SK-N-SH (cell line): ENCODE results near the gene PSMB11. TPM values are rescaled to one million over a fixed set of nuclear protein-coding genes. Genes with fewer than 3 reads are reported as not detected.

Source experiments
- CTCF ChIA-PET: fragments of 300-600, 350-600 bp; formaldehyde crosslinking; extraction: SDS; loops from one replicate; lab custom pipeline; 2021; lab: Yijun Ruan, JAX
- POLR2A ChIA-PET: fragments of 350-600 bp; sonication (Branson Sonifier 250); formaldehyde crosslinking; extraction: SDS; loops from one replicate; lab custom pipeline; 2020; ENCODE audit warnings: antibody characterized with exemption, inconsistent platforms; lab: Yijun Ruan, JAX
- DNase-seq: peaks from one replicate; pipeline ENCODE4 v3.0.0; 2012
- H2AFZ ChIP-seq: fragments of 200-600 bp; sonication (generic); 2 replicates; pipeline ENCODE4 v1.8.1; 2016; ENCODE audit warnings: antibody characterized with exemption, mild to moderate bottlenecking, low read depth
- H3F3A ChIP-seq: fragments of 200-600 bp; sonication (generic); replicated peaks from 2 replicates; pipeline ENCODE3; 2016; ENCODE audit warnings: antibody characterized with exemption, mild to moderate bottlenecking; ENCODE audit not compliant: insufficient read depth
- H3K27ac ChIP-seq, 2 experiments: fragments of 200-500 bp in 1 of 2; fragments of 200-600 bp in 1 of 2; sonication (Bioruptor generic) in 1 of 2; sonication (generic), shearing (Covaris generic) in 1 of 2; 2 replicates each; pipeline versions ENCODE4 v1.5.1 to v1.6.1; 2014 to 2016; ENCODE audit warnings: low read depth in 2 of 2, inconsistent platforms in 1 of 2, low read length in 1 of 2, mild to moderate bottlenecking in 1 of 2, mixed read lengths in 1 of 2
- H3K27me3 ChIP-seq: fragments of 200-600 bp; sonication (generic), shearing (Covaris generic); 2 replicates; pipeline ENCODE4 v1.6.1; 2016; ENCODE audit warnings: mixed run types; ENCODE audit not compliant: insufficient read depth
- H3K36me3 ChIP-seq, 2 experiments: fragments of 200-500 bp in 1 of 2; fragments of 200-600 bp in 1 of 2; sonication (Bioruptor generic) in 1 of 2; sonication (generic) in 1 of 2; replicated peaks in 1 of 2; 2 replicates each; pipeline versions ENCODE3 to v1.5.1; 2014 to 2016; ENCODE audit warnings: low read length in 1 of 2, mild to moderate bottlenecking in 1 of 2; ENCODE audit not compliant: insufficient read depth in 2 of 2, control insufficient read depth in 1 of 2
- H3K4me1 ChIP-seq, 2 experiments: fragments of 200-500 bp in 1 of 2; fragments of 200-600 bp in 1 of 2; sonication (Bioruptor generic) in 1 of 2; sonication (generic), shearing (Covaris generic) in 1 of 2; 2 replicates each; pipeline versions ENCODE4 v1.5.1 to v1.6.1; 2014 to 2016; ENCODE audit warnings: low read depth in 1 of 2, low read length in 1 of 2, mixed run types in 1 of 2; ENCODE audit not compliant: insufficient read depth in 2 of 2, control insufficient read depth in 1 of 2
- H3K4me2 ChIP-seq: fragments of 200-600 bp; sonication (generic), shearing (Covaris generic); 2 replicates; pipeline ENCODE4 v1.6.1; 2017; ENCODE audit warnings: mixed run types
- H3K4me3 ChIP-seq, 2 experiments: fragments of 200-500 bp in 1 of 2; fragments of 200-600 bp in 1 of 2; sonication (Bioruptor generic) in 1 of 2; sonication (generic), shearing (Covaris generic) in 1 of 2; 2 replicates each; pipeline versions ENCODE4 v1.5.1 to v1.8.1; 2014 to 2016; ENCODE audit warnings: low read depth in 2 of 2, inconsistent platforms in 1 of 2, low read length in 1 of 2, mild to moderate bottlenecking in 1 of 2, mixed read lengths in 1 of 2, moderate library complexity in 1 of 2
- H3K79me2 ChIP-seq: fragments of 200-600 bp; sonication (generic); 2 replicates; pipeline ENCODE4 v1.8.1; 2017; ENCODE audit warnings: mild to moderate bottlenecking; ENCODE audit not compliant: insufficient read depth
- H3K9ac ChIP-seq: fragments of 200-600 bp; sonication (generic); 2 replicates; pipeline ENCODE4 v1.6.1; 2017; ENCODE audit warnings: mixed run types
- H3K9me2 ChIP-seq: fragments of 200-600 bp; sonication (generic); 2 replicates; pipeline ENCODE4 v1.6.1; 2017; ENCODE audit warnings: mixed run types
- H3K9me3 ChIP-seq: fragments of 200-600 bp; sonication (generic); 2 replicates; pipeline ENCODE4 v1.6.1; 2017; ENCODE audit warnings: mixed run types, mild to moderate bottlenecking, moderate library complexity
- H4K20me1 ChIP-seq: fragments of 200-600 bp; sonication (generic); 2 replicates; pipeline ENCODE4 v1.6.1; 2017; ENCODE audit warnings: mild to moderate bottlenecking, mixed run types; ENCODE audit not compliant: insufficient read depth
- CHD2 ChIP-seq: fragments of 150-350 bp; IDR thresholded peaks from 2 replicates; pipeline ENCODE4 v1.6.1; 2018; ENCODE audit warnings: low read length; ENCODE audit not compliant: partially characterized antibody
- EZH2phosphoT487 ChIP-seq: fragments of 200-600 bp; sonication (generic); IDR thresholded peaks from 2 replicates; pipeline ENCODE4 v1.6.1; 2017; ENCODE audit warnings: low read depth, mixed run types, mild to moderate bottlenecking, antibody characterized with exemption, moderate library complexity, borderline replicate concordance
- FOSL2 ChIP-seq: IDR thresholded peaks from 2 replicates; pipeline ENCODE4 v1.4.0; 2012; ENCODE audit warnings: low read depth, mild to moderate bottlenecking, moderate library complexity, borderline replicate concordance
- MEF2A ChIP-seq: IDR thresholded peaks from 2 replicates; pipeline ENCODE4 v1.4.0; 2012; ENCODE audit warnings: low read depth, borderline replicate concordance
- MXI1 ChIP-seq: IDR thresholded peaks from 2 replicates; pipeline ENCODE4 v1.6.1; 2012; ENCODE audit warnings: mild to moderate bottlenecking, low read depth, low read length, improper control_type of control experiment
- RAD21 ChIP-seq: IDR thresholded peaks from 2 replicates; pipeline ENCODE4 v1.6.1; 2012; ENCODE audit warnings: mild to moderate bottlenecking, low read length
- RCOR1 ChIP-seq: fragments of 150-350 bp; IDR thresholded peaks from 2 replicates; pipeline ENCODE4 v1.6.1; 2017; ENCODE audit warnings: antibody characterized with exemption, low read length
- RFX5 ChIP-seq: IDR thresholded peaks from 2 replicates; pipeline ENCODE4 v1.6.1; 2012; ENCODE audit warnings: mild to moderate bottlenecking, improper control_type of control experiment, low read length
- SIN3A ChIP-seq: IDR thresholded peaks from 2 replicates; pipeline ENCODE4 v1.6.1; 2012; ENCODE audit warnings: low read depth, mild to moderate bottlenecking, low read length, moderate library complexity, borderline replicate concordance
- SMC3 ChIP-seq: IDR thresholded peaks from 2 replicates; pipeline ENCODE4 v1.6.1; 2012; ENCODE audit warnings: low read depth, low read length, improper control_type of control experiment
- TCF12 ChIP-seq: IDR thresholded peaks from 2 replicates; pipeline ENCODE4 v1.4.0; 2012
- YY1 ChIP-seq: IDR thresholded peaks from 2 replicates; pipeline ENCODE4 v1.4.0; 2012; ENCODE audit warnings: low read depth, mild to moderate bottlenecking
- WGBS: methylation state at CpG from one replicate; pipeline ENCODE4 v1.1.6; 2017; ENCODE audit warnings: low lambda C conversion rate; 5-methylcytosine and 5-hydroxymethylcytosine counted together
- polyA plus RNA-seq, 3 experiments: library from polyadenylated mRNA; depleted of rRNA; stranded (reverse); fragments of >200 nt; gene quantifications; 2 replicates each; pipeline ENCODE4 v1.2.3, GENCODE V29; 2012
- TF ChIP-seq, protein P1 (sequence below): fragments of 200-600 bp; sonication (generic); IDR thresholded peaks from 2 replicates; pipeline ENCODE4 v1.6.1; 2017; ENCODE audit warnings: antibody characterized with exemption, mild to moderate bottlenecking, moderate library complexity
- TF ChIP-seq, protein P2 (sequence below): IDR thresholded peaks from 2 replicates; pipeline ENCODE4 v1.4.0; 2012; ENCODE audit warnings: low read depth
- TF ChIP-seq, protein P3 (sequence below): IDR thresholded peaks from 2 replicates; pipeline ENCODE4 v1.4.0; 2012; ENCODE audit warnings: low read depth, borderline replicate concordance
- TF ChIP-seq, protein P4 (sequence below): fragments of 150-350 bp; IDR thresholded peaks from 2 replicates; pipeline ENCODE4 v1.6.1; 2017; ENCODE audit warnings: antibody characterized with exemption, low read length, low read depth, borderline replicate concordance
- TF ChIP-seq, protein P5 (sequence below): IDR thresholded peaks from 2 replicates; pipeline ENCODE4; 2012

Gene PSMB11
- polyA plus RNA-seq, 1 of the 3 experiments (the other 2 are of a cell fraction): not detected

DNA sequence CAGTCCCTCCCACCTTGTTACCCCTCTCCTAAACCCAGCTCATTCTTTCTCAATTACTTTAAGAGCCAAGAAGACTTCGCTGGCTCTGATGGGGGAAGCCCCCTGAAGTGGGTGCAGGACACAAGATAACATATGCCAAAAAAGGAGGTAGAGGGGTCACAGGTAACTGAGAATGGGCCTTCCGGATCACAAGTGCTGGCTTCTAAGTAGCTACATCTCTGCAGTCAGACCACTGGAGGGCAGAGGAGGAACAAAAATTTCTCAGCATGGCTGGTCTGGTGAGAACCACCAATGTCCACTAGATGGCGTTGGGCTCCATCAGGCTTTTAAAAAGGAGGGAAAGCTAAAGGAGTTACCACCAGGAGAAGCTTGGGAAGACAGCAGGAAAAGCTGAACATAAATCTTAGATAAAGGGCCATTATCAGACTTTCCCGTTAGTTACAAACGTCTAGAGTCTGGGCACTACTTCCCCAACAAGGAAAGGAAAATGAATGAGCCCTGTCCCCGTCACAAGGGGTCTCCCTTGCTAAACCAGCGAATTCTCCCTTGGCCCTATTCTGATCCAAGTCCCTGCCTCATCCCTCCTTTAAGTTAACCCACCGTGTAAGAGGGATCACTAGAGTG, 26.9 kb downstream of the PSMB11 start:
- peak; percentile 89 for DNase-seq
- peaks cover 39% of the 10 kb centered on the region for H4K20me1 ChIP-seq
- H3K4me3 ChIP-seq: peak overlapping the region in 1 of 2 experiments; percentile 50; a peak in 1 of 4 replicates
- H3K9ac ChIP-seq: no peak overlapping the region
- H2AFZ ChIP-seq: no peak overlapping the region
- ChIA-PET CTCF (interaction anchor here (0.5 to 33.1 kb wide), 52 partner anchors 10 to 226 kb away, joined by 3 to 1566 read pairs (median 5); partner anchors contain the start of genes ACIN1, AJUBA, C14orf119 and CDH24), POLR2A (interaction anchor here (0.8 to 1.8 kb wide), 4 partner anchors 10 to 83 kb away, joined by 3 to 11 read pairs (median 5); partner anchors contain the start of genes ACIN1 and C14orf119)
- H3K27me3 ChIP-seq: no peaks in the 10 kb centered on the region
- H3F3A ChIP-seq: peaks cover 34% of the 10 kb centered on the region
- peak overlapping the region; percentile 35 to 40; a peak in 3 of 4 replicates for H3K27ac ChIP-seq
- no peak for TF ChIP-seq TCF12
- TF ChIP-seq, protein P1, sequence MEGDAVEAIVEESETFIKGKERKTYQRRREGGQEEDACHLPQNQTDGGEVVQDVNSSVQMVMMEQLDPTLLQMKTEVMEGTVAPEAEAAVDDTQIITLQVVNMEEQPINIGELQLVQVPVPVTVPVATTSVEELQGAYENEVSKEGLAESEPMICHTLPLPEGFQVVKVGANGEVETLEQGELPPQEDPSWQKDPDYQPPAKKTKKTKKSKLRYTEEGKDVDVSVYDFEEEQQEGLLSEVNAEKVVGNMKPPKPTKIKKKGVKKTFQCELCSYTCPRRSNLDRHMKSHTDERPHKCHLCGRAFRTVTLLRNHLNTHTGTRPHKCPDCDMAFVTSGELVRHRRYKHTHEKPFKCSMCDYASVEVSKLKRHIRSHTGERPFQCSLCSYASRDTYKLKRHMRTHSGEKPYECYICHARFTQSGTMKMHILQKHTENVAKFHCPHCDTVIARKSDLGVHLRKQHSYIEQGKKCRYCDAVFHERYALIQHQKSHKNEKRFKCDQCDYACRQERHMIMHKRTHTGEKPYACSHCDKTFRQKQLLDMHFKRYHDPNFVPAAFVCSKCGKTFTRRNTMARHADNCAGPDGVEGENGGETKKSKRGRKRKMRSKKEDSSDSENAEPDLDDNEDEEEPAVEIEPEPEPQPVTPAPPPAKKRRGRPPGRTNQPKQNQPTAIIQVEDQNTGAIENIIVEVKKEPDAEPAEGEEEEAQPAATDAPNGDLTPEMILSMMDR: peak; percentile 99
- TF ChIP-seq CHD2: peak; percentile 64
- peak; percentile 75 for TF ChIP-seq SMC3
- TF ChIP-seq MXI1: peak; percentile 61; the same call in 1 of the 2 replicates
- TF ChIP-seq RAD21: peak; percentile 77
- no peak for TF ChIP-seq RFX5
- TF ChIP-seq, protein P2, sequence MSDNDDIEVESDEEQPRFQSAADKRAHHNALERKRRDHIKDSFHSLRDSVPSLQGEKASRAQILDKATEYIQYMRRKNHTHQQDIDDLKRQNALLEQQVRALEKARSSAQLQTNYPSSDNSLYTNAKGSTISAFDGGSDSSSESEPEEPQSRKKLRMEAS: peak; percentile 67; the same call in 1 of the 2 replicates
- no peak for TF ChIP-seq YY1
- peak; percentile 61; the same call in 1 of the 2 replicates for TF ChIP-seq RCOR1
- TF ChIP-seq FOSL2: no peak
- no peak; the same call in 1 of the 2 replicates for TF ChIP-seq SIN3A
- 35% methylated on average over 8 of the region's 8 CpGs for WGBS
- H3K36me3 ChIP-seq: peaks cover 50 to 56% of the 10 kb centered on the region in 2 experiments
- H3K4me2 ChIP-seq: peak overlapping the region; percentile 45; the same call in 1 of the 2 replicates
- peaks cover 20 to 35% of the 10 kb centered on the region in 2 experiments for H3K4me1 ChIP-seq
- peaks cover 68% of the 10 kb centered on the region for H3K79me2 ChIP-seq
- H3K9me2 ChIP-seq: no peaks in the 10 kb centered on the region
- no peaks in the 10 kb centered on the region for H3K9me3 ChIP-seq

DNA sequence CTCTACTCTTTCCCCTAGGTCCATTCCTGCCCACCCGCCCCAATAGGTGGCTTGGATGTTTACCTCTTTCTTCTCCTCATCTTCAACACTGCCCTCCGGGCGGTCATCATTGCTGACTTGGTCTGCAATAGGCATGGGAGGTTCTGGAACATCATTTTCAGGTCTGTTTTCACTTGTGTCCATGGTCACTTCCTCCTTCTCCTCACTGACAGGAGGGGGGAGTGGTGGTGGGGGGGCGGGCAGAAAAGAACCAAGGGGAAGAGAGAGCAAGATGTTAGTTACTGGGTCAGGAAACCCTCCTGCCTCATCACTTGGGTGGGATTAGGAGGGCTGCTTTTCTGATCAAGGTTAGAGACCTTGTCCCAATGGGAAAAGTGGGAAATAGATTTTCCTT, 27.4 kb downstream of the PSMB11 start:
- Histone ChIP-seq H3K9me3 (no peaks in the 10 kb centered on the region), H3F3A (peaks cover 34% of the 10 kb centered on the region), H3K4me3 (no peak overlapping the region; a peak in 1 of 4 replicates), H2AFZ (no peak overlapping the region), H3K27ac (peak overlapping the region; percentile 35 to 40; a peak in 3 of 4 replicates), H3K36me3 (peaks cover 49 to 54% of the 10 kb centered on the region in 2 experiments), H3K9ac (no peak overlapping the region), H3K9me2 (no peaks in the 10 kb centered on the region), H3K27me3 (no peaks in the 10 kb centered on the region), H3K4me1 (peaks cover 20 to 35% of the 10 kb centered on the region in 2 experiments), H3K4me2 (peak overlapping the region; percentile 45; the same call in 1 of the 2 replicates), H3K79me2 (peaks cover 72% of the 10 kb centered on the region), H4K20me1 (peaks cover 39% of the 10 kb centered on the region)
- DNase-seq: no peak
- WGBS: 77% methylated on average over 4 of the region's 4 CpGs
- CTCF ChIA-PET: interaction anchor here (0.5 to 33.1 kb wide), 46 partner anchors 9 to 226 kb away, joined by 3 to 1566 read pairs (median 6); partner anchors contain the start of genes ACIN1, AJUBA, C14orf119 and CDH24
- POLR2A ChIA-PET: interaction anchor here (1.2 to 1.8 kb wide), 3 partner anchors 26 to 83 kb away, joined by 5 to 11 read pairs (median 5); partner anchors contain the start of genes ACIN1 and C14orf119
- TF ChIP-seq MEF2A (no peak), SMC3 (no peak), RFX5 (no peak), EZH2phosphoT487 (no peak)
- TF ChIP-seq, protein P3, sequence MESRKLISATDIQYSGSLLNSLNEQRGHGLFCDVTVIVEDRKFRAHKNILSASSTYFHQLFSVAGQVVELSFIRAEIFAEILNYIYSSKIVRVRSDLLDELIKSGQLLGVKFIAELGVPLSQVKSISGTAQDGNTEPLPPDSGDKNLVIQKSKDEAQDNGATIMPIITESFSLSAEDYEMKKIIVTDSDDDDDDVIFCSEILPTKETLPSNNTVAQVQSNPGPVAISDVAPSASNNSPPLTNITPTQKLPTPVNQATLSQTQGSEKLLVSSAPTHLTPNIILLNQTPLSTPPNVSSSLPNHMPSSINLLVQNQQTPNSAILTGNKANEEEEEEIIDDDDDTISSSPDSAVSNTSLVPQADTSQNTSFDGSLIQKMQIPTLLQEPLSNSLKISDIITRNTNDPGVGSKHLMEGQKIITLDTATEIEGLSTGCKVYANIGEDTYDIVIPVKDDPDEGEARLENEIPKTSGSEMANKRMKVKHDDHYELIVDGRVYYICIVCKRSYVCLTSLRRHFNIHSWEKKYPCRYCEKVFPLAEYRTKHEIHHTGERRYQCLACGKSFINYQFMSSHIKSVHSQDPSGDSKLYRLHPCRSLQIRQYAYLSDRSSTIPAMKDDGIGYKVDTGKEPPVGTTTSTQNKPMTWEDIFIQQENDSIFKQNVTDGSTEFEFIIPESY: no peak
- TF ChIP-seq, protein P4, sequence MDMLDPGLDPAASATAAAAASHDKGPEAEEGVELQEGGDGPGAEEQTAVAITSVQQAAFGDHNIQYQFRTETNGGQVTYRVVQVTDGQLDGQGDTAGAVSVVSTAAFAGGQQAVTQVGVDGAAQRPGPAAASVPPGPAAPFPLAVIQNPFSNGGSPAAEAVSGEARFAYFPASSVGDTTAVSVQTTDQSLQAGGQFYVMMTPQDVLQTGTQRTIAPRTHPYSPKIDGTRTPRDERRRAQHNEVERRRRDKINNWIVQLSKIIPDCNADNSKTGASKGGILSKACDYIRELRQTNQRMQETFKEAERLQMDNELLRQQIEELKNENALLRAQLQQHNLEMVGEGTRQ: no peak
- TF ChIP-seq, protein P5, sequence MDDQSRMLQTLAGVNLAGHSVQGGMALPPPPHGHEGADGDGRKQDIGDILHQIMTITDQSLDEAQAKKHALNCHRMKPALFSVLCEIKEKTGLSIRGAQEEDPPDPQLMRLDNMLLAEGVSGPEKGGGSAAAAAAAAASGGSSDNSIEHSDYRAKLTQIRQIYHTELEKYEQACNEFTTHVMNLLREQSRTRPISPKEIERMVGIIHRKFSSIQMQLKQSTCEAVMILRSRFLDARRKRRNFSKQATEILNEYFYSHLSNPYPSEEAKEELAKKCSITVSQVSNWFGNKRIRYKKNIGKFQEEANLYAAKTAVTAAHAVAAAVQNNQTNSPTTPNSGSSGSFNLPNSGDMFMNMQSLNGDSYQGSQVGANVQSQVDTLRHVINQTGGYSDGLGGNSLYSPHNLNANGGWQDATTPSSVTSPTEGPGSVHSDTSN: no peak
